ENCODE results near the gene HLA-B.

HLA-B gene

DNA sequence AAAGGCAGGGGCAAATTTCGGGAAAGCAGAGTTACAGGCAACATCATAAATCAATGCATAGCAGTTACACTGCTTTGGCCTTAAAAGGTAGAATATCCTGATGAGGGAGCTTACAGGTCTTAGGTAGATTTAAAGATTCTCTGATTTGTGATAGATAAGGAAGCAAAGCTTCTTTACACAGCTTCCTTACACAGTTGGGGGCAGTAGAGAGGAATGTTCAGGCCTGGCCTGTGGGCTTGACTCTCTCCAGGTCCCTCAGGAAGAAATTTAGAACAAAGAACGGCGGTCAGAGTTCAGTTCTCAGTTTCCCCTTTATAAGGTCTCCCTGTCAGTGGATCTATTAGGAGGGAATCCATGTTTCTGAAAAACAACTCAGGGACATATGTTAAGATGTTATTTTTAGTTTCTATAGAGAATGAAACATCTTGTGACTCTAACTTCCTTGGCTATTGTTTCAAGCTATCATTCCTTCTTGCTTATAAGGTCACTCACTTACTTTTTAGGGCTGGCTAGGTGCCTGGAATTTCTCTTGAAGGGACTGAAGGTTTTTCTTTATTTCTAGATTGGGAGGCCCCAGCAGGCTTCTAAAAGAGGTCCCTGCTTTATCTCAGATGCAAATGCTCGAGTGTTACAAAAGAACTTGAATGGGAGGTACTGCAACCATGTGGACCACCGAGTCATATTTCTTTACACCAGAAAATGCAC is 11.8 kb downstream of the HLA-B start:
- H3K9ac ChIP-seq (ENCODE audit: low read length): no peak overlapping the region
- H3K27ac ChIP-seq (ENCODE audit: low read length): no peak overlapping the region
- H3K79me2 ChIP-seq (ENCODE audit: low read length): no peaks in the 10 kb centered on the region
- no peaks in the 10 kb centered on the region for H3K36me3 ChIP-seq (replicated peaks; ENCODE audit: insufficient read depth, low read length)
- no peaks in the 10 kb centered on the region for H3K4me1 ChIP-seq (ENCODE audit: low read length)
- no peak overlapping the region for H2AFZ ChIP-seq (ENCODE audit: low read length)
- no peak for TF ChIP-seq EZH2phosphoT487 (IDR thresholded peaks at IDR 0.05; ENCODE audit: low read length)
- no peak for TF ChIP-seq EZH2 (optimal IDR thresholded peaks at IDR 0.05; ENCODE audit: low read depth, low read length)
- TF ChIP-seq, protein P1, sequence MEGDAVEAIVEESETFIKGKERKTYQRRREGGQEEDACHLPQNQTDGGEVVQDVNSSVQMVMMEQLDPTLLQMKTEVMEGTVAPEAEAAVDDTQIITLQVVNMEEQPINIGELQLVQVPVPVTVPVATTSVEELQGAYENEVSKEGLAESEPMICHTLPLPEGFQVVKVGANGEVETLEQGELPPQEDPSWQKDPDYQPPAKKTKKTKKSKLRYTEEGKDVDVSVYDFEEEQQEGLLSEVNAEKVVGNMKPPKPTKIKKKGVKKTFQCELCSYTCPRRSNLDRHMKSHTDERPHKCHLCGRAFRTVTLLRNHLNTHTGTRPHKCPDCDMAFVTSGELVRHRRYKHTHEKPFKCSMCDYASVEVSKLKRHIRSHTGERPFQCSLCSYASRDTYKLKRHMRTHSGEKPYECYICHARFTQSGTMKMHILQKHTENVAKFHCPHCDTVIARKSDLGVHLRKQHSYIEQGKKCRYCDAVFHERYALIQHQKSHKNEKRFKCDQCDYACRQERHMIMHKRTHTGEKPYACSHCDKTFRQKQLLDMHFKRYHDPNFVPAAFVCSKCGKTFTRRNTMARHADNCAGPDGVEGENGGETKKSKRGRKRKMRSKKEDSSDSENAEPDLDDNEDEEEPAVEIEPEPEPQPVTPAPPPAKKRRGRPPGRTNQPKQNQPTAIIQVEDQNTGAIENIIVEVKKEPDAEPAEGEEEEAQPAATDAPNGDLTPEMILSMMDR (IDR thresholded peaks at IDR 0.05; ENCODE audit: low read length): no peak
- H3K4me3 ChIP-seq (ENCODE audit: low read length): no peak overlapping the region
- no peaks in the 10 kb centered on the region for H3K9me3 ChIP-seq (replicated peaks; ENCODE audit: insufficient read depth, low read length)
- H3K9me2 ChIP-seq (replicated peaks; ENCODE audit: insufficient read depth, low read length): no peaks in the 10 kb centered on the region
- H3K27me3 ChIP-seq (replicated peaks; ENCODE audit: insufficient read depth, low read length): no peaks in the 10 kb centered on the region
- no peak for DNase-seq
- no peaks in the 10 kb centered on the region for H4K20me1 ChIP-seq (ENCODE audit: insufficient read depth, low read length)
- no peaks in the 10 kb centered on the region for H3F3A ChIP-seq (ENCODE audit: insufficient read depth, low read length)
- no peak overlapping the region for H3K4me2 ChIP-seq (ENCODE audit: low read depth, low read length)

DNA sequence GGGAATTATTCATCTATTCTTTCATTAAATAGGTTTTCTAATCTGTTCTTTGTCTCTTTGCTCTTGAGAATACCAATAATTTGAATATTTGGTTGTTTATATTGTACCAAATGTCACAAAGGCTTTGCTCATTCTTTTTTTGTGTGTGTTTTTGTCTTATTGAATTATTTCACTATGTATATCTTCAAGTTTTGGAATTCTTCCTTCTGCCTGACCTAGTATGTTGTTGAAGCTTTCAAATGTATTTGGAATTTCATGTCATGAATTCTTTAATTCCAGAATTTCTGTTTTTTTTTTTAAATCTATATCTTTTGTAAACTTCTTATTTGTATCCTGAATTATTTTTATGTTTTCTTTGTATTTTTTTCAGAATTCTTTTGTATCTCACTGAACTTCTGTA is 16.8 kb downstream of the HLA-B start:
- H3K9me2 ChIP-seq (replicated peaks; ENCODE audit: insufficient read depth, low read length): no peaks in the 10 kb centered on the region
- DNase-seq: no peak
- H3K4me3 ChIP-seq (ENCODE audit: low read length): no peak overlapping the region
- no peak overlapping the region for H3K27ac ChIP-seq (ENCODE audit: low read length)
- no peak overlapping the region for H2AFZ ChIP-seq (ENCODE audit: low read length)
- no peak overlapping the region for H3K9ac ChIP-seq (ENCODE audit: low read length)
- no peaks in the 10 kb centered on the region for H4K20me1 ChIP-seq (ENCODE audit: insufficient read depth, low read length)
- no peaks in the 10 kb centered on the region for H3K79me2 ChIP-seq (ENCODE audit: low read length)
- H3K36me3 ChIP-seq (replicated peaks; ENCODE audit: insufficient read depth, low read length): no peaks in the 10 kb centered on the region
- no peak overlapping the region for H3K4me2 ChIP-seq (ENCODE audit: low read depth, low read length)
- H3K27me3 ChIP-seq (replicated peaks; ENCODE audit: insufficient read depth, low read length): no peaks in the 10 kb centered on the region
- H3F3A ChIP-seq (ENCODE audit: insufficient read depth, low read length): no peaks in the 10 kb centered on the region
- TF ChIP-seq, protein P1 (IDR thresholded peaks at IDR 0.05; ENCODE audit: low read length): no peak
- TF ChIP-seq EZH2 (optimal IDR thresholded peaks at IDR 0.05; ENCODE audit: low read depth, low read length) (no peak), EZH2phosphoT487 (IDR thresholded peaks at IDR 0.05; ENCODE audit: low read length) (no peak)
- H3K4me1 ChIP-seq (ENCODE audit: low read length): no peaks in the 10 kb centered on the region
- no peaks in the 10 kb centered on the region for H3K9me3 ChIP-seq (replicated peaks; ENCODE audit: insufficient read depth, low read length)

DNA sequence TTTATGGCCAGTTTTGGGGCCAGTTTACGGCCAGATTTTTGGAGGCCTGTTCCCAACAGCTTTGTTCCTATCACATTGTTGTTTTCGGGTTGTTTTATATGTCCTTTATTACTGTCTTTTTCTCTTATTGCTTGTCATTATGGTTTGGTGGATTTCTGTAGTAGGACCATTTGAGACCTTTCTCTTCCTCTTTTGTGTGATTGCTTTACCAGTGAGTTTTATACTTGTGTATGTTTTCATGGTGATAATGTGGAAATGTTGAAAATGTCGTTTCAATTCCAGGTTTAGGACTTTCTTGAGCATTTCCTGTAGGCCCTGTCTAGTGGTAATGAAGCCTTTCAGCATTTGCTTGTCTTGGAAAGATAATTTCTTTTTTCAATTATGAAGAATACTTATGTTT is 17.8 kb downstream of the HLA-B start:
- Histone ChIP-seq H3K9ac (ENCODE audit: low read length) (no peak overlapping the region), H3K4me3 (ENCODE audit: low read length) (no peak overlapping the region), H3K79me2 (ENCODE audit: low read length) (no peaks in the 10 kb centered on the region), H2AFZ (ENCODE audit: low read length) (no peak overlapping the region), H3F3A (ENCODE audit: insufficient read depth, low read length) (no peaks in the 10 kb centered on the region), H3K36me3 (replicated peaks; ENCODE audit: insufficient read depth, low read length) (no peaks in the 10 kb centered on the region), H3K27ac (ENCODE audit: low read length) (no peak overlapping the region), H3K27me3 (replicated peaks; ENCODE audit: insufficient read depth, low read length) (no peaks in the 10 kb centered on the region), H4K20me1 (ENCODE audit: insufficient read depth, low read length) (no peaks in the 10 kb centered on the region), H3K9me2 (replicated peaks; ENCODE audit: insufficient read depth, low read length) (no peaks in the 10 kb centered on the region), H3K4me2 (ENCODE audit: low read depth, low read length) (no peak overlapping the region), H3K4me1 (ENCODE audit: low read length) (no peaks in the 10 kb centered on the region), H3K9me3 (replicated peaks; ENCODE audit: insufficient read depth, low read length) (no peaks in the 10 kb centered on the region)
- no peak for DNase-seq
- no peak for TF ChIP-seq EZH2phosphoT487 (IDR thresholded peaks at IDR 0.05; ENCODE audit: low read length)
- no peak for TF ChIP-seq EZH2 (optimal IDR thresholded peaks at IDR 0.05; ENCODE audit: low read depth, low read length)
- TF ChIP-seq, protein P1 (IDR thresholded peaks at IDR 0.05; ENCODE audit: low read length): no peak
